Endothelial cell (in vitro differentiated cells): Measurements from ENCODE around the gene SCT. TPM values are rescaled to one million over a fixed set of nuclear protein-coding genes. Genes with fewer than 3 reads are reported as not detected.

Experiments
- DNase-seq: peaks from one replicate; pipeline ENCODE4 v3.0.0; 2021; ENCODE audit warnings: low spot score
- H3K27ac Mint-ChIP-seq: one replicate; pipeline ENCODE4 v1.8.0; 2021; ENCODE audit warnings: mixed read lengths, inconsistent platforms; ENCODE audit not compliant: unreplicated experiment
- H3K27me3 Mint-ChIP-seq: one replicate; pipeline ENCODE4 v1.8.0; 2021; ENCODE audit warnings: mild to moderate bottlenecking, moderate library complexity, mixed read lengths, inconsistent platforms; ENCODE audit not compliant: unreplicated experiment
- H3K36me3 Mint-ChIP-seq: one replicate; pipeline ENCODE4 v1.8.0; 2021; ENCODE audit warnings: mild to moderate bottlenecking, low read depth, mixed read lengths, inconsistent platforms; ENCODE audit not compliant: unreplicated experiment
- H3K4me1 Mint-ChIP-seq: one replicate; pipeline ENCODE4 v1.8.0; 2021; ENCODE audit warnings: mild to moderate bottlenecking, mixed read lengths, inconsistent platforms; ENCODE audit not compliant: unreplicated experiment
- H3K4me3 Mint-ChIP-seq: one replicate; pipeline ENCODE4 v1.8.0; 2021; ENCODE audit warnings: mild to moderate bottlenecking, mixed read lengths, inconsistent platforms; ENCODE audit not compliant: unreplicated experiment
- H3K9me3 Mint-ChIP-seq: one replicate; pipeline ENCODE4 v1.8.0; 2021; ENCODE audit warnings: mixed read lengths, inconsistent platforms; ENCODE audit not compliant: unreplicated experiment
- CTCF ChIP-seq: fragments of 200-600 bp; sonication (generic); IDR thresholded peaks from one replicate; pipeline ENCODE4 v1.5.0; 2021; ENCODE audit warnings: antibody characterized with exemption; ENCODE audit not compliant: unreplicated experiment
- total RNA-seq: library from RNA; stranded (reverse); fragmentation: NEBNext Ultra II Directional; extraction: Animal tissue kit (Norgen Biotek cat#: 25700); gene quantifications from one replicate; pipeline ENCODE4 v1.2.1, GENCODE V29; 2021; ENCODE audit not compliant: unreplicated experiment

SCT gene
- total RNA-seq, 1 donor from 2014 or later: 1.8 TPM

- TF ChIP-seq CTCF: no peak
- Mint-ChIP-seq H3K36me3 (no peaks in the 10 kb centered on the region), H3K27ac (no peak overlapping the region), H3K27me3 (peaks cover 18% of the 10 kb centered on the region), H3K4me3 (no peak overlapping the region), H3K4me1 (no peaks in the 10 kb centered on the region), H3K9me3 (no peaks in the 10 kb centered on the region)
- DNase-seq: no peak
Measured at GRCh38 chr11:618856-619627, 7.9 kb downstream of the SCT start.

GRCh38 chr11:617912-618682 is 8.9 kb downstream of the SCT start:
- Mint-ChIP-seq H3K4me3 (no peak overlapping the region), H3K27me3 (peaks cover 14% of the 10 kb centered on the region), H3K27ac (no peak overlapping the region), H3K4me1 (no peaks in the 10 kb centered on the region), H3K36me3 (no peaks in the 10 kb centered on the region), H3K9me3 (no peaks in the 10 kb centered on the region)
- DNase-seq: no peak
- no peak for TF ChIP-seq CTCF

- Mint-ChIP-seq H3K27ac (no peak overlapping the region), H3K4me1 (no peaks in the 10 kb centered on the region), H3K36me3 (peaks cover 2% of the 10 kb centered on the region), H3K9me3 (no peaks in the 10 kb centered on the region), H3K27me3 (peaks cover 18% of the 10 kb centered on the region), H3K4me3 (no peak overlapping the region)
- no peak for TF ChIP-seq CTCF
- no peak for DNase-seq
Measured at GRCh38 chr11:617199-617911, 9.6 kb downstream of the SCT start.

- Mint-ChIP-seq H3K27ac (no peak overlapping the region), H3K9me3 (no peaks in the 10 kb centered on the region), H3K4me1 (peaks cover 3% of the 10 kb centered on the region), H3K36me3 (peaks cover 9% of the 10 kb centered on the region), H3K27me3 (peaks cover 25% of the 10 kb centered on the region), H3K4me3 (no peak overlapping the region)
- DNase-seq: no peak
- TF ChIP-seq CTCF: no peak
Measured at GRCh38 chr11:616320-617198, 10.4 kb downstream of the SCT start.
